GM18520 (cell line): ENCODE results near the gene CETP.

Experiments
- ATAC-seq: cut with Tn5 transposase; IDR thresholded peaks from one replicate; pipeline ENCODE4 v1.9.1; 2021; ENCODE audit not compliant: unreplicated experiment

Gene CETP, protein sequence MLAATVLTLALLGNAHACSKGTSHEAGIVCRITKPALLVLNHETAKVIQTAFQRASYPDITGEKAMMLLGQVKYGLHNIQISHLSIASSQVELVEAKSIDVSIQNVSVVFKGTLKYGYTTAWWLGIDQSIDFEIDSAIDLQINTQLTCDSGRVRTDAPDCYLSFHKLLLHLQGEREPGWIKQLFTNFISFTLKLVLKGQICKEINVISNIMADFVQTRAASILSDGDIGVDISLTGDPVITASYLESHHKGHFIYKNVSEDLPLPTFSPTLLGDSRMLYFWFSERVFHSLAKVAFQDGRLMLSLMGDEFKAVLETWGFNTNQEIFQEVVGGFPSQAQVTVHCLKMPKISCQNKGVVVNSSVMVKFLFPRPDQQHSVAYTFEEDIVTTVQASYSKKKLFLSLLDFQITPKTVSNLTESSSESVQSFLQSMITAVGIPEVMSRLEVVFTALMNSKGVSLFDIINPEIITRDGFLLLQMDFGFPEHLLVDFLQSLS

DNA sequence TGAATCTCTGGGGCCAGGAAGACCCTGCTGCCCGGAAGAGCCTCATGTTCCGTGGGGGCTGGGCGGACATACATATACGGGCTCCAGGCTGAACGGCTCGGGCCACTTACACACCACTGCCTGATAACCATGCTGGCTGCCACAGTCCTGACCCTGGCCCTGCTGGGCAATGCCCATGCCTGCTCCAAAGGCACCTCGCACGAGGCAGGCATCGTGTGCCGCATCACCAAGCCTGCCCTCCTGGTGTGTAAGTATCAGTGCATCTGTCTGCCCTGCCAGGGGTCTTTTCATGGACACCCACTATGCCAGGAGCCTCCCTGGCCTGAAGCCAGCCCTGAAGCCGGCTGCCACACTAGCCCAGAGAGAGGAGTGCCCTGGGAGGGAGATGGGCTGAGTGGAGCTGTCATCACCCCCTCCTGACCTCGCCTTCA lies at the start of gene CETP:
TSS of gene CETP (plus strand) at position 100 of the 431 bp plus-strand sequence. CDS start at position 130, 30 bp downstream.
- no peak for ATAC-seq

DNA sequence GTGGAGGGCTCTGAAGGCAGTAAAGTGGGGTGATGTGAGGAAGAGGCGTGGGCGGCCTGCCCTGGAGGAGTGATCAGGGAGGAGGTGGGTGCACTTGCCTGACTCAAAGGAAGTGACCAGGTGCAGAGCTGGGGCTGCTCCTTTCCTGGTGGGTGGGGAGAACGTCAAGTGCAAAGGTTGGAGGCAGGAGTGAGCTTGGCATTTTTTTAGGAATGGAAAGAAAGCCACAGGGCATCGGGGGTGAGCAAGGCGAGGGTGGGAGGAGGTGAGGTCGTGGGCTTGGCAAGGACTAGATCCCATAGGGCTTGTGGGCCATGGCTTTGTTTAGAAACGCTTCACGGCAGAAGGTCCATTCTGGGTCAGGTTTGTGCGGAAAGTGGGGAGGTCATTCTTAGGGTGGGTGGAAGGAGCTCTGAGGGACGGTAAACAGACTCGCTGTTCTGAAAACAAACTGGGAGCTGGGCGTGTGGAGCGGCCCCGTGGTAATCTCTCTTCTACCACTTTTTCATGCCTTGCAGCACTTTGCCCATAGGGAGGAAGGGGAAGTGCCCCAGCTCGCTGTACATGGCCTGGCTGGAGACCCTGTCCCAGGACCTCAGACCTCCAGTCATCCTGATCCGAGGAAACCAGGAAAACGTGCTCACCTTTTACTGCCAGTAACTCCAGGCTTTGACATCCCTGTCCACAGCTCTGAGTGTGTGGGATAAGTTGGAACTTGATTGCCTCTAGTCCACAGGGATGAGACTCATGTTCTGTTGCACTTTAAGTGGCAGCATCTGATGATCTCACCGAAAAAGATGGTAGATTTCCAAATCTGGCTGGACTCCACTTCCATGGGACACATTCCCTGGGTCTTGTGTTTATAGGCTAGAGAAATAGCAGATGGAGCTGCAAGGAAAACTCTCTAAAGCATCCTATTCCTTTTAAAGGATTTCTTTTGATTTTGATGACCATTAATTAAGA lies 48.7 kb upstream of the CETP start:
- no peak for ATAC-seq

DNA sequence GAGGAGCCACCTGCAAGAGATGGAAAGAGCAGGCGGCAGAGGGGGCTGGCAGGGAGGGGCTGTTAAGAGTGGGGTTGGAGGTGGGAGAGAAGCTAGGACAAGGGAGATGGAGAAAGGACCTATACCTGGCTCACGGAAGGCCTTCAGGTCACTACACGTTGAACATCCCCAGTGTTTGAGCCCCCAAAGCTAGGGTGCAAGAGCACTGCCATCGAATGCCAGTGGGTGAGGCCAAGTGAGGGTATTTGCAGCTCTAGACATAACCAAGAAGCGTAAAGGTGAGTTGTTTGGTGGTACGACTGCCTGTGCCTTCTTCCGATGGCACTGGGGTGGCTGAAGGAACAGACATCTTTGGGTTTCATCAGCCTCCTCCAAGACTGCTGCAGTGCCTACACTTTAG lies 46.9 kb upstream of the CETP start:
- no peak for ATAC-seq

DNA sequence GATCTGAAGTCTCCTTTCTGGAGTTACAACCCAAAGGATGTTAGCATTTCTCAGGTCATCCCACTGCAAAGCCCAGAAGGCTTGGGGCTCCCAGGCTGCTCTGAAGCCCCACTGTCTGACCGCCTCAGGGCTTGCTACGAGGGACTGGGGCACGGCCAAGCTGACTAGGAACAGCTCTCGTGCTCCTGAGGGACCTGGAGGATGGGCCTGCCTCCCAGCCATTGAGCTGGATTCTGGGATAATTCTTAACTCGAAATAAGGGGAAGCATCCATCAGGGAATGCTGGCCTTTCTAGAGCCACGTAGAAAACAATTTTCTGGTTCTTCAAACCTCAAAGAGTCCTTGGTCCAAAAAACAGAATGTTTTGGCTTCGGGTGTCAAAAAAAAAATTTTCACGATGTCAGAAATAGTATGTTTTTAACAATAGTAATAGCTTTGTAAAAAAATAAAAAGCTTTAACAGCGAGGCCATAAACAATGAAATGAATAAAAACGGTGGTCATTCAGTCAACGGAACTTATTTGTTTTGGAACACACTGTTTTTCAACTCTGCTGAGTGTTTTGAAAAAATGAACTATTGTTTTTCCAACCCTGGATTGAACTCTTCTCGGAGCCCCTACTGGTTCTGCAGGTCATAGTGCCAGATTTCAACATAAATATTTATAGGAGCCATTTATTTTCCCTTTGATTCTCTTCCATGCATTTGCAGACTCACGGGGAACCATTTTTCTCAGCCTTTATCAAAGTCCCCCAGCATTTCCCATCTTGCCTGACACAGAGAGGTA lies 46.2 kb upstream of the CETP start:
- ATAC-seq: no peak

DNA sequence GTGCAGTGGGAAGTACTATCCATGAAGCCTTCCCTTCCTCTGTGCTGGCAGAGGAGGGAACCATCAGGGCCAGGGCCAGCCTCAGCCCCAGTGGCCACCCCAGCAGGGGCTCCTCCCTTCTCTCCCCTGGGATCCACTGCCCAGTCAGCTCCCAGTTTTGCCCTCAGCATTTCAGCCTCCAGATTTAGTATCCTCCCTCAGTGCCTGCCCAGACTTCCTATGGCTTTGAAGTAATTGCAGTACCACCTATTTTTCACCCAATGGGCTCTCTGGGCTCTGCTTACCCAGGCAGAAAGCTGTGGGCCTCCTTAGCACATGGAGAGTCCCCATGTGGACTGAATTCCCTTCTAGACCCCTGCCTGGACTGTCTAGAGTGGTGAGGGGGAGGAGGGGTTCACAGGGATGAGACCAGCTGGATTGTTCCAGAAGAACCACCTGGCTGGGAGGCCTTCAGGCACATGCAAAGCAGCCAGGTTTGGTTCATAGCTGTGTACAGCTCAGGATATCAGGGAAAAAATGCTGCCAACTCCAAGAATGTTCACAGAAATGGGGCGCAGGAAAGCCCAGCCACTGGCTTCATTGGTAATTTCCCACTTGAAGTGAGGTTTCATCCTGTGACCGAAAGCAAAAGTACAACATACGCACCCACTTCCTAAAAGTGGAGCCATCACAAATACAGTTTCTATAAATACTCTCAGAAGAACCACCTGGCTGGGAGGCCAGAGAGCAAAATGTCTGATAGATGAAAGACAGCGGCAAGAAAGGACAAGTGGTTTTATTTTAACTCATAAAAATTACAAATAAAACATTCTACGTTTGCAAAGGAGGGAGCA lies 45.0 kb upstream of the CETP start:
- peak; percentile 57 for ATAC-seq

DNA sequence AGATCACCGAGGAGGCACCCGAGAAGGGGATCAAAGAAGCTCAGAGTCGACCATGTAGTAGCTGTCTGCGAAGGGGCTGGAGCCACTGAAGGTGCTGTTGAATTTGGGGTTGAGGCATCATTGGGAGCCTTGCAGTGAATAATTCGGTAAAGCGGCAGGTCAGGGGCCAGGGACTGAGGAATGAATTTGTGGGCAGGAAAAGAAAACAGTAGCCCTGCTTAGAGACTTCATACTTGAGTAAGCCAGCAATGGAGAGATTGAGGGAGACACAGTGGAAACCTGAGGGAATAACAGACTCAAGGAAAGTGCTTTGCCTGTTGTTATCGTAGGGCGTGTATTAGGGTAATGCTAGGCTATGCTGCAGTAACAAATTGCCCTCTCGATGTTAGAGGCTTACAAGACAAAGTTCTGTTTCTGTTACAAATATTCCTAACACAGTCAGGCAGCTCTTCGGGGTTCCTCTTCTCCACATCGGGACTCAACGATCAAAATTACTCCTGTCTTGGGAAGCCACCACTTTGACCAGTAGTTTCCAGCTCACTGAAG lies 43.2 kb upstream of the CETP start:
- no peak for ATAC-seq

DNA sequence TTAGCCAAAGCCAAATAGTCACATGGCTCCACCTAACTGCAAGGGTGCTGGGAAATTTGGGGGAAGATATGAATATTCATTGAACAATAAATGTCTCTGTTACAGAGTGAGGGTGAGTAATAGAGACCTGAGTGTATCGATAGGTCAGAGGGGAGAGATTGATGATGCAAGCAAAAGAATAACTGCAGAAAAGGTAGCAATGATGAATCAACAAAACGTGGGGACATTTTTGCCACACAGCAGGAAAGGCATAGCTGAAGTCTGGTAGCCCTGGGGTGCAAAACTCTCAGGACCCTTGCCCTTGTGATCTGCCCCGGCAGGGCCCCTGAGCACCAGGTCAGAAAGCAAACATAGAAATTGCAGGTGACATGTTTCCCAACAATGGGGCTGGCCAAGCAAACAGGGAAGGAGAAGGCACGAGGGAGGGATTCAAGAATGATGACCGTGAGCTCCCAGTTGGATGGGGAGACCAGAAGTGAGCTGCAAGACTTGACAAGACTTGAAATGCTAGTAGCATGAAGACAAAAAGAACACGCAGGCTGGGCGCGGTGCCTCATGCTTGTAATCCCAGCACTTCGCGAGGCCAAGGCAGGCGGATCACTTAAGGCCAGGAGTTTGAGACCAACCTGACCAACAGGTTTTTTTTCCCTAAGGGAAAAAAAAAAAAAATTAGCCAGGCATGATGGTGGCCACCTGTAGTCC lies 42.5 kb upstream of the CETP start:
- no peak for ATAC-seq

DNA sequence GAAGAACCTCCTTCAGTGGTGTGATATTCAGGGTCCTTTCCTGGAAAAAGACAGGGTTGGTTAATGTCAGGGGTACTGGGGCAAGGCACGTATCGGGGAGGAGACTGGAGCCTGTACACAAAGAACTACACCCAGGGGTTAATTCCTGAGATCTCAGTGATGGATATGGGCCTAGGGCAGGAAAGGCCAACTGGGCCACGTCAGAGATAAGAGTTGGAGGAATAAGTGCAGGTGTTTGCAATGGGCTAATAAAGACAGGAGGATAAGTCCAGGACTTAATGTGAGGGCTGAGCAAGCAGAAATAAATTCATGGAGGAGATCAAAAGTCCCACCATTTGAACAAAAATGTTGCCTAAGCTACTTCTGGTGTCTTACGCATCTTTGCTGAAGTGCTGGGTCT lies 40.2 kb upstream of the CETP start:
- ATAC-seq: no peak

DNA sequence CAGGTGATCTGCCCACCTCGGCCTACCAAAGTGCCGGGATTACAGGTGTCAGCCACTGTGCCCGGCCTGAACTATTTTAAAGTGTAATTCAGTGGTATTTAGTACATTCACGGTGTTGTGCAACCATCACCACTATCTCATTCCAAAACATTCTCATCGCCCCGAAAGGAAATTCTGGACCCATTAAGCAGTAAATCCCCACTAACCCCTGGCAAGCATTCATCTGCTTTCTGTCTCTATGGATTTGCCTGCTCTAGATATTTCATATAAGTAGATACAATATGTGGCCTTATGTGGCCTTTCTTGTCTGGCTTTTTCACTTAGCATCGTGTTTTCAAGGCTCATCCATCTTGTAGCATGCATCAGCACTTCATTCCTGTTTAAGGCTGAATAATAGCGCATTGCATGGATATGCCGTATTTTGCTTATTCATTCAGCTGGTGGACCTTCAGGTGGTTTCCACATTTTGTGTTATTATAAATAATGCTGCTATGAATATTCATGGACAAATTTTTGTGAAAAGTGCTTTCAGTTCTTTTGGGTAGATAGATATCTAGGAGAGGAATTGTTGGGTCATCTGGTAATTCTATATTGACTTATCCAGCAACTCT lies 38.2 kb upstream of the CETP start:
- no peak for ATAC-seq

DNA sequence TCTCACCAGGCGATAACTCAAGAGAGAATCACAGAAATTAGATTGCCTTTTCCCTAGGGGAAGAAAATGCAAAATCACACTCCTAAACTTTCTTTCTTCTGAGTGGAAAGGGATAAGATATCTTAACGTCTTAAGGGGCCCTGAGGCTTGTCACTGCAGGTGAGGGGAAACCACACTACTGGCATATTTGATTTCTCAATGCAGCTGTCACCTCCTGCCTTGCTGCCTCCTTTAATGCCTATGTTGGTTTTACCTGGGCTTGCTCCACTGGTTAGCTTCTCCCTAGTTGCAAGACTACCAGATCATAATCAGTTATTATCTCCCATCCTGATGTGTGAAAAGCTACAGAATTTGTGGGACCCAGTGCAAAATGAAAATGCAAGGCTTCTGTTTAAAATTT lies 34.3 kb upstream of the CETP start:
- no peak for ATAC-seq

DNA sequence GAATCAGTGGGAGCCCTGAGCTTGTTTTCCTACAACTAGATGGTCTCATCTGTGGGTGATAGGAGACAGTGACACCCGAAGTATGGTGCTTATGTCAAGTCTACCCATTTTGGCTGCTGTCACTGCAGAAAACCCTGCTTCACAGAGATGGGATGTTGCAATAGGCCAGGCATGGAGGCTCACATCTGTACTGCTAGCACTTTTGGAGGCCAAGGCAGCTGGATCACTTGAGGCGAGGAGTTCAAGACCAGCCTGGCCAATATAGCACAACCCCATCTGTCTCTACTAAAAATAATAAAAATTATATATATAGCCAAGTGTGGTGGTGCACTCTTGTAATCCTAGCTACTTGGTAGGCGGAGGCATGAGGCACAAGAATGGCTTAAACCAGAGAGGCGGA lies 32.1 kb upstream of the CETP start:
- no peak for ATAC-seq

DNA sequence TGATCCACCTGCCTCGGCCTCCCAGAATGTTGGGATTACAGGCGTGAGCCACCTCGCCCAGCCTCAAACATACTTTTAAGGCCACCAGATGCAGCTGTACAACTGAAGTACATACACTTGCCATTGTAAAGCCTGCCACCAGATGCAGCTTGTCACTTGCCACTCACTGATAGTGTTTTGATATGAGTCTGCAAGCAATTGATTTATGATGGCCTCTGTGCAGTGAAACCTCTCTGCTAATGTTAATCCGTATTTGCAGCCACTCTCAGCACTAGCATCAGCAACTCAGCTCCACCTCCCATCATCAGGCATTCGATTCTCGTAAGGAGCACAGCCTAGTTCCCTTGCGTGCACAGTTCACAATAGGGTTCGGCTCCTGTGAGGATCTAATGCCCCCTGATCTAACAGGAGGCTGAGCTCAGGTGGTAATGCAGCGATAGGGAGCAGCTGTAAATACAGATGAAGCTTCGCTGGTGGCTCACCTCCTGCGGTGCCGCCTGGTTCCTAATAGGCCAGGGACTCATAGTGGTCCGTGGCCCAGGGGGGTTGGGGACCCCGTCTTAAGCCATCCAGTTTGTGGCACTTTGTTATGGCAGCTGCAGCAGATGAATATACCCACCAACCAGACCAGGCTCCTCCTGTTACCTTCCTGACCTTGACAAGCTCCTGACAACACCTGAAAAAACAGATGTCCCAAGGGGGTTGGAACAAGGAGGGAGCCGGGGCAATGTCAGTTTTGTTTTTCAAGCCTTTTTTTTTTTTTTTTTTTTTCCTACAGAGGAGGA lies 31.1 kb upstream of the CETP start:
- ATAC-seq: no peak

DNA sequence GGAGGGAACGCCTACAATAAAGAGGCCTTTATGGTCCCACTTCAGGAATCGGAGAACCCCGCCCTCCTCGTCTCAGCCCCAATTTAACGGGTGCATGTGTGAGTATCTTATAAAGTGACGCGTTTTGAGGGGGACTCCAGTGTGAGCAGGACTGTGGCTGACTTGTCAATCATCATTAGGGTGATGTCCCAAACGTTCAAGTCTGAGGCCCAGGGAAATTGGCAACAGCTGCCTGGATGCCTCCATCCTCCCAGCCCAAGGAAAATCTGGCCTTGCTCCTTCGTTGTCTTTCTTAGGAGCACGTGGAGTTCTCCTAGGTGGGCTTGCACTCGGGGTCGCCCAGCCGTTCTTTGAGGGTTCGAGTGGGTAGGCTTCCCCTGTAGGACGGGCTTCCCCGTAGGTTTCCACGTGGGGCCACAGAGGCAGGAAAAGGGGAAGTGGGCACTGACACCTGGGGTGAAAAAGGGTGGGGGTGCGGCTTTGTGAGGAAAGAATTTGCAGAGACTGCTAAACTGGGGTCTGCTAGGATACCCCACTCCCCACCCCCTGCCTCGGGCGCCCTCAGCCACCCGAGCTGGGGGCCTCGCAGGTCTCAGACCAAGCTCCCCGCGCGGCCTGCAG lies 30.4 kb upstream of the CETP start:
- ATAC-seq: peak; percentile 21

DNA sequence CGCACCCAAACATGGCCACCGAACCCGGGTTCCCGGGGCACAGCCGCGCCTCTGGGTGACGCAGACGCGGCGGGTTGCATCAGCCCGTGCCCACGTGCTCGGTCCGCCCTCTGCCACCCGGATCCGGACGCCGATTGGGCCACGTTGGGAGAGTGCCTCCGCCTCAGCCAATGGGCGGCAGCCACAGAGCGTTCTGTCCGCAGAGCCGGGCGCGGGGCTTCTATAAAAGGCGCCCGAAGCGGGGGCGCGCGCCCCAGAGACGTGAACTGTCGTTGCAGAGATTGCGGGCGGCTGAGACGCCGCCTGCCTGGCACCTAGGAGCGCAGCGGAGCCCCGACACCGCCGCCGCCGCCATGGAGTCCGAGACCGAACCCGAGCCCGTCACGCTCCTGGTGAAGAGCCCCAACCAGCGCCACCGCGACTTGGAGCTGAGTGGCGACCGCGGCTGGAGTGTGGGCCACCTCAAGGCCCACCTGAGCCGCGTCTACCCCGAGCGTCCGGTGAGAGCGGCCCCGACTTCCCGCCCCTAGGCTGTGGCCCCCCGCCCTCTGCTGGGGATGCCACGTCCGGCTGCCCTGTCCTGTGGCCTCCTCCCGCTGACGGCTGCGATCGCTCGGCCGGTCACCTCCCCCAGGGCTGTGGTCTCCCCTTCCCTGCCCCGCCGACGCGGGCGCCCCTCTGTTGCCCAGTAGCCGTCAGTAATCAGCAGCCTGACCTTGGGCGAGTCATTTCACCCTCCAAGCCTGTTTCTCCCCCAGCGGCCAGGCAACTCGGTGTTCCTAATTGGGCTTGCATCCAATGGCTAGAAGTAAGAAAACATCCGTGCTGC lies 29.6 kb upstream of the CETP start, which contains the start of gene HERPUD1:
TSS of gene HERPUD1 (plus strand) at position 251 of the 829 bp plus-strand sequence. CDS start at position 354, 103 bp downstream.
- ATAC-seq: peak; percentile 81

DNA sequence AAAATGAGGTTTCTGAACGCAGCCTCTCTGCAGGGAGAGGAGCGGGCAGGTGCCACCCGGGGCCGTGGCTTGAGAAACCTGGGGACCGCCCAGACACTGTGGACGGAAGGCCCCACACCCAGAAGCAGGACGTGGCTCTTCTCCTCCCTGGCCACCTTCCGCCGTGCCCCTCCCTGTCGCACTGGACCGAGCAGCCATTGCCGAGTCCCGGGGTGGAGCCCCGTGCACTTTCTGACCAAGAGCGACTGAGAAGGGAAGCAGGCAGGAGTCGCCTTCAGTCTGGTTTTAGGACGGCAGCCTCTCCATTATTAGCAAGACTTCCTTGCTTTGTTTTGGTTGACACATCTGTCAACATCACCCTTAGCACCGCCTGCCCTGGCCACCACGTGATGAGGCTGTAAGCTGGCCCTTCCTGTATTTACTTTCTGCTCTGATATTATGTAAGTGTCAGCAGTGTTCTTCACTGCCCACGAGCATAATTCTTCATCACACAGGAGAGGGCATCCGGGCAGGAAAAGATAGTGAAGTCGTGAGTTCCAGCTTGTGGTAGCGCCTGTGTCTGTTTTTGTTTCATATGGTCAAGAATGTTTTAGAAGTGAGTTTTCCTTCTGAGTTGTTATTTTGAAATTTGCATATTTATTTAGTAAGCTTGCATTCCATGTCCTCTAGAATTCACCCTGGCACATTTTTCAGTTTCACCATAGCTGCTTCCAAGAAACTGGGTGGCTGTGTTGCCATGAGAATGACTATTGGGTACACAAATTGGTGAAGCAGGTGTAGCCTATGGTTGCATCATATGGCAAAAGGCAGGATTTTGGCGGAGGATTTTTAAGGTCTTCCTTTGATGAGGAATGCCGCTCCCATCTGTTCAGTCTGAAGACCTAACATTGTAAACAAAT lies 28.8 kb upstream of the CETP start:
- no peak for ATAC-seq
